Caco-2 (cell line): ENCODE measurements around the gene HYOU1. TPM values are rescaled to one million over a fixed set of nuclear protein-coding genes. Genes with fewer than 3 reads are reported as not detected.

Source experiments
- BruUV-seq: library from RNA; stranded (reverse); fragments of 400-500 nt; replicated peaks from 2 replicates; lab custom pipeline; 2021; lab: Mats Ljungman, UMichigan
- CTCF ChIA-PET: fragments of 300-600 bp; sonication (Branson Sonifier 250); formaldehyde crosslinking; loops from one replicate; lab custom pipeline; 2022; ENCODE audit warnings: antibody characterized with exemption; lab: Charles Lee
- POLR2A ChIA-PET: fragments of 300-600 bp; sonication (Branson Sonifier 250); formaldehyde crosslinking; loops from one replicate; lab custom pipeline; 2022; ENCODE audit warnings: antibody characterized with exemption; lab: Charles Lee
- DNase-seq, 2 experiments: peaks; one replicate each; pipeline versions ENCODE4 v3.0.0 to v3.0.0-alpha.2; 2020 to 2022
- H3K27me3 ChIP-seq: replicated peaks from 2 replicates; pipeline ENCODE4 v1.6.0; 2011; ENCODE audit warnings: low read length; ENCODE audit not compliant: control insufficient read depth, insufficient read depth
- H3K36me3 ChIP-seq: 2 replicates; pipeline ENCODE4 v1.5.1; 2011; ENCODE audit warnings: low read length; ENCODE audit not compliant: control insufficient read depth, insufficient read depth
- H3K4me1 ChIP-seq: fragments of 250-450 bp; sonication (Bioruptor Pico); 2 replicates; pipeline ENCODE4 v1.5.1; 2020; ENCODE audit warnings: mild to moderate bottlenecking
- H3K4me3 ChIP-seq: 2 replicates; pipeline ENCODE4 v1.5.1; 2011; ENCODE audit warnings: low read depth, mild to moderate bottlenecking, control low read depth, low read length
- H3K9me3 ChIP-seq: fragments of 250-450 bp; sonication (Bioruptor Pico); 2 replicates; pipeline ENCODE4 v1.5.1; 2020; ENCODE audit warnings: mild to moderate bottlenecking, moderate library complexity
- H3K27ac Mint-ChIP-seq: one replicate; pipeline ENCODE4 v1.8.0; 2022; ENCODE audit warnings: mixed read lengths; ENCODE audit not compliant: unreplicated experiment
- H3K27me3 Mint-ChIP-seq: one replicate; pipeline ENCODE4 v1.8.0; 2022; ENCODE audit warnings: mixed read lengths; ENCODE audit not compliant: insufficient read depth, unreplicated experiment
- H3K36me3 Mint-ChIP-seq: one replicate; pipeline ENCODE4 v1.8.0; 2022; ENCODE audit warnings: mild to moderate bottlenecking, mixed read lengths; ENCODE audit not compliant: insufficient read depth, unreplicated experiment
- H3K4me1 Mint-ChIP-seq: one replicate; pipeline ENCODE4 v1.8.0; 2022; ENCODE audit warnings: low read depth, mixed read lengths; ENCODE audit not compliant: unreplicated experiment
- H3K4me3 Mint-ChIP-seq: one replicate; pipeline ENCODE4 v1.8.0; 2022; ENCODE audit warnings: mild to moderate bottlenecking, moderate library complexity, mixed read lengths; ENCODE audit not compliant: unreplicated experiment
- H3K9me3 Mint-ChIP-seq: one replicate; pipeline ENCODE4 v1.8.0; 2022; ENCODE audit warnings: mixed read lengths; ENCODE audit not compliant: unreplicated experiment
- intact Hi-C: fragments of 100-400 bp; cut with micrococcal nuclease; formaldehyde crosslinking; loops from one replicate; pipeline ENCODE4 v1.10.0; 2022; ENCODE audit not compliant: unreplicated experiment
- total RNA-seq: library from RNA; stranded (reverse); gene quantifications from 2 replicates; pipeline ENCODE4 v1.2.3, GENCODE V29; 2022
- TF ChIP-seq, protein P1 (sequence below), 2 experiments: fragments of 200-600 bp in 1 of 2; IDR thresholded peaks; 1 replicate in 1 of 2; 2 replicates in 1 of 2; pipeline versions ENCODE4 v1.5.1 to v1.8.0; 2011 to 2022; ENCODE audit warnings: antibody characterized with exemption in 1 of 2, control low read depth in 1 of 2, inconsistent platforms in 1 of 2, low read depth in 1 of 2, low read length in 1 of 2, mild to moderate bottlenecking in 1 of 2, moderate library complexity in 1 of 2; ENCODE audit not compliant: insufficient read depth in 1 of 2, severe bottlenecking in 1 of 2, unreplicated experiment in 1 of 2

Gene HYOU1
- total RNA-seq, 1 experiment from 2014 or later: 366 TPM

DNA sequence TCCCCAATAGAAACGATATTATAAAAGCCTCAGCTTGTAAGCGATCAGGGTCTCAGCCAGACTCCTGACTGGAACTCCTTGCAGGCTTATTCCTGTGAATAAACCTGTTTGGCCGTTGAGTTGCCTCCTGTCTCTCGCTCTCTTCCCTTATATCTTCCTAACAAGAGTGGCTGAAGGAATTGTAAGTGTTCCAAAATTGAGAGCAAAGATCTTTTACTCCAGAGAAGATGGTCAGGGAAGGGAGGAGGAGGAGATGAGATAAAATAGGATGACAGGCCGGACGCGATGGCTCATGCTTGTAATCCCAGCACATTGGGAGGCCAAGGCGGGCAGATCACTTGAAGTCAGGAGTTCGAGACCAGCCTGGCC is 25.1 kb downstream of the HYOU1 start:
- Histone ChIP-seq H3K36me3 (peaks cover 12% of the 10 kb centered on the region), H3K27me3 (no peaks in the 10 kb centered on the region), H3K9me3 (no peaks in the 10 kb centered on the region), H3K4me1 (peaks cover 23% of the 10 kb centered on the region), H3K4me3 (no peak overlapping the region)
- H3K27ac Mint-ChIP-seq: no peak overlapping the region
- intact Hi-C loops: loop anchor here (2.0 kb wide), 1 partner anchor 53 kb away; the partner anchor contains the start of gene HMBS
- no peaks in the 10 kb centered on the region for H3K27me3 Mint-ChIP-seq
- POLR2A ChIA-PET: interaction anchor here (1.3 kb wide), 1 partner anchor 13 kb away, joined by 4 read pairs; the partner anchor contains the start of genes RPS25 and TRAPPC4
- BruUV-seq: no TSS peak
- H3K4me1 Mint-ChIP-seq: peaks cover 39% of the 10 kb centered on the region
- no peak overlapping the region for H3K4me3 Mint-ChIP-seq
- CTCF ChIA-PET: interaction anchor here (0.6 to 0.9 kb wide), 2 partner anchors 11 to 90 kb away, joined by 4 to 6 read pairs; partner anchors contain the start of gene HINFP
- TF ChIP-seq, protein P1, sequence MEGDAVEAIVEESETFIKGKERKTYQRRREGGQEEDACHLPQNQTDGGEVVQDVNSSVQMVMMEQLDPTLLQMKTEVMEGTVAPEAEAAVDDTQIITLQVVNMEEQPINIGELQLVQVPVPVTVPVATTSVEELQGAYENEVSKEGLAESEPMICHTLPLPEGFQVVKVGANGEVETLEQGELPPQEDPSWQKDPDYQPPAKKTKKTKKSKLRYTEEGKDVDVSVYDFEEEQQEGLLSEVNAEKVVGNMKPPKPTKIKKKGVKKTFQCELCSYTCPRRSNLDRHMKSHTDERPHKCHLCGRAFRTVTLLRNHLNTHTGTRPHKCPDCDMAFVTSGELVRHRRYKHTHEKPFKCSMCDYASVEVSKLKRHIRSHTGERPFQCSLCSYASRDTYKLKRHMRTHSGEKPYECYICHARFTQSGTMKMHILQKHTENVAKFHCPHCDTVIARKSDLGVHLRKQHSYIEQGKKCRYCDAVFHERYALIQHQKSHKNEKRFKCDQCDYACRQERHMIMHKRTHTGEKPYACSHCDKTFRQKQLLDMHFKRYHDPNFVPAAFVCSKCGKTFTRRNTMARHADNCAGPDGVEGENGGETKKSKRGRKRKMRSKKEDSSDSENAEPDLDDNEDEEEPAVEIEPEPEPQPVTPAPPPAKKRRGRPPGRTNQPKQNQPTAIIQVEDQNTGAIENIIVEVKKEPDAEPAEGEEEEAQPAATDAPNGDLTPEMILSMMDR (IDR thresholded peaks at IDR 0.05; ENCODE audit: insufficient read depth in 1 of 2, low read depth in 1 of 2, low read length in 1 of 2, severe bottlenecking in 1 of 2, unreplicated experiment in 1 of 2): no peak
- H3K9me3 Mint-ChIP-seq: no peaks in the 10 kb centered on the region
- no peak for DNase-seq
- H3K36me3 Mint-ChIP-seq: peaks cover 35% of the 10 kb centered on the region

- Mint-ChIP-seq H3K27me3 (no peaks in the 10 kb centered on the region), H3K36me3 (peaks cover 46% of the 10 kb centered on the region), H3K4me1 (peaks cover 43% of the 10 kb centered on the region), H3K27ac (peak within 1 kb of the TSS; percentile 90), H3K4me3 (peak within 1 kb of the TSS; percentile 93), H3K9me3 (no peaks in the 10 kb centered on the region)
- TF ChIP-seq, protein P1 (IDR thresholded peaks at IDR 0.05; ENCODE audit: insufficient read depth in 1 of 2, low read depth in 1 of 2, low read length in 1 of 2, severe bottlenecking in 1 of 2, unreplicated experiment in 1 of 2): peak; percentile 95 to 99
- DNase-seq: peak; percentile 100
- ChIA-PET CTCF (interaction anchor here (1.0 to 1.5 kb wide), 3 partner anchors 11 to 25 kb away, joined by 4 to 5 read pairs (median 5); no protein-coding TSS in a partner anchor), POLR2A (interaction anchor here (0.7 to 1.4 kb wide), 6 partner anchors 9 to 54 kb away, joined by 3 to 6 read pairs (median 5); partner anchors contain the start of genes HMBS, HYOU1, RPS25 and TRAPPC4)
- peak within 1 kb of the TSS; percentile 95 for H3K4me3 ChIP-seq
- no peaks in the 10 kb centered on the region for H3K27me3 ChIP-seq
- H3K9me3 ChIP-seq: no peaks in the 10 kb centered on the region
- peaks cover 14% of the 10 kb centered on the region for H3K36me3 ChIP-seq
- peaks cover 37% of the 10 kb centered on the region for H3K4me1 ChIP-seq
- intact Hi-C loops: loop anchor here (1.0 to 2.0 kb wide), 3 partner anchors 12 to 54 kb away; partner anchors contain the start of genes HMBS, HYOU1, RPS25 and TRAPPC4
- BruUV-seq: no TSS peak
These were observed 26.5 kb downstream of the HYOU1 start, which contains the start of gene SLC37A4 for GRCh38 chr11:119030329-119031047. TSS of gene SLC37A4 (minus strand) at chr11:119030877.

- H3K27ac Mint-ChIP-seq: peak overlapping the region; percentile 90
- ChIA-PET POLR2A (interaction anchor here (0.7 to 1.4 kb wide), 5 partner anchors 9 to 55 kb away, joined by 3 to 6 read pairs (median 6); partner anchors contain the start of genes HMBS, HYOU1 and TRAPPC4), CTCF (interaction anchor here (0.5 to 1.5 kb wide), 5 partner anchors 11 to 180 kb away, joined by 3 to 5 read pairs (median 4); no protein-coding TSS in a partner anchor)
These were observed 27.0 kb downstream of the HYOU1 start for GRCh38 chr11:119030029-119030328.

More at GRCh38 chr11:119030029-119030328, 27.0 kb downstream of the HYOU1 start:
- Mint-ChIP-seq H3K27me3 (no peaks in the 10 kb centered on the region), H3K4me3 (peak overlapping the region; percentile 93), H3K36me3 (peaks cover 51% of the 10 kb centered on the region), H3K4me1 (peaks cover 48% of the 10 kb centered on the region), H3K9me3 (no peaks in the 10 kb centered on the region)
- intact Hi-C loops: loop anchor here (1.0 to 2.0 kb wide), 3 partner anchors 12 to 55 kb away; partner anchors contain the start of genes HMBS, HYOU1, RPS25 and TRAPPC4
- Histone ChIP-seq H3K4me3 (peak overlapping the region; percentile 95), H3K9me3 (no peaks in the 10 kb centered on the region), H3K36me3 (peaks cover 18% of the 10 kb centered on the region), H3K4me1 (peaks cover 43% of the 10 kb centered on the region), H3K27me3 (no peaks in the 10 kb centered on the region)
- no TSS peak for BruUV-seq
- no peak for DNase-seq
- TF ChIP-seq, protein P1 (IDR thresholded peaks at IDR 0.05; ENCODE audit: insufficient read depth in 1 of 2, low read depth in 1 of 2, low read length in 1 of 2, severe bottlenecking in 1 of 2, unreplicated experiment in 1 of 2): no peak
